HTR-8/SVneo (cell line): Measurements from ENCODE around the gene PTCD2.
A peak's percentile ranks its signal among the peaks of the same experiment; 100 is the strongest.
"Not testable (repeated sequence)": the region's sequence is repeated elsewhere in the genome, so short reads cannot be mapped to it uniquely, and the experiment has no call there.

ENCODE experiments used
- DNase-seq: peaks from one replicate; pipeline ENCODE4 v3.0.0; 2011; ENCODE audit warnings: low spot score, mixed read lengths; ENCODE audit not compliant: insufficient read length
- FAIRE-seq: peaks from 2 replicates; lab custom pipeline; 2011; peaks lifted over from hg19 to GRCh38; lab: Jason Lieb, UNC

Gene PTCD2

GRCh38 chr5:72295539-72295938, 24.6 kb upstream of the PTCD2 start:
- DNase-seq, result no peak
- FAIRE-seq, result no peak

GRCh38 chr5:72296256-72296655, 23.9 kb upstream of the PTCD2 start:
- FAIRE-seq (no peak), DNase-seq (no peak)

- not testable (repeated sequence) for FAIRE-seq, DNase-seq
These were observed 22.0 kb upstream of the PTCD2 start for GRCh38 chr5:72298136-72298535.

GRCh38 chr5:72298711-72299110, 21.5 kb upstream of the PTCD2 start:
- no peak for FAIRE-seq

GRCh38 chr5:72300590-72301339, 19.4 kb upstream of the PTCD2 start:
- DNase-seq, result no peak
- no peak for FAIRE-seq

More at GRCh38 chr5:72298711-72299110, 21.5 kb upstream of the PTCD2 start:
- no peak for DNase-seq

GRCh38 chr5:72301557-72301956, 18.6 kb upstream of the PTCD2 start:
- DNase-seq (no peak), FAIRE-seq (no peak)

GRCh38 chr5:72302171-72302570, 18.0 kb upstream of the PTCD2 start:
- no peak for FAIRE-seq
- peak; percentile 24 for DNase-seq

GRCh38 chr5:72305194-72306142, 14.7 kb upstream of the PTCD2 start:
- FAIRE-seq (no peak), DNase-seq (no peak)

GRCh38 chr5:72307573-72307967, 12.6 kb upstream of the PTCD2 start:
- FAIRE-seq (no peak), DNase-seq (no peak)

GRCh38 chr5:72307968-72308852, 12.0 kb upstream of the PTCD2 start:
- DNase-seq (peak; percentile 96), FAIRE-seq (peak; percentile 91)

- DNase-seq, result no peak
- FAIRE-seq, result no peak
These were observed 11.4 kb upstream of the PTCD2 start for GRCh38 chr5:72308853-72309191.

GRCh38 chr5:72313141-72313540, 7.0 kb upstream of the PTCD2 start:
- no peak for DNase-seq
- FAIRE-seq, result no peak

- FAIRE-seq (no peak), DNase-seq (peak; percentile 26)
These were observed 5.5 kb upstream of the PTCD2 start for GRCh38 chr5:72314571-72315172.

- not testable (repeated sequence) for FAIRE-seq
These were observed 668 bp upstream of the PTCD2 start for GRCh38 chr5:72319435-72319975.

GRCh38 chr5:72324189-72324825, 4.1 kb downstream of the PTCD2 start:
- FAIRE-seq (no peak), DNase-seq (peak; percentile 38)

More at GRCh38 chr5:72319435-72319975, 668 bp upstream of the PTCD2 start:
- peak; percentile 19 for DNase-seq

- FAIRE-seq (no peak), DNase-seq (no peak)
These were observed 5.6 kb downstream of the PTCD2 start for GRCh38 chr5:72325566-72326305.

- DNase-seq, result no peak
- no peak for FAIRE-seq
These were observed 6.1 kb downstream of the PTCD2 start for GRCh38 chr5:72326306-72326649.

GRCh38 chr5:72328172-72328571, 8.0 kb downstream of the PTCD2 start:
- DNase-seq (no peak), FAIRE-seq (peak; percentile 36)
